ENCODE measurements around the gene SDHB.

DNA sequence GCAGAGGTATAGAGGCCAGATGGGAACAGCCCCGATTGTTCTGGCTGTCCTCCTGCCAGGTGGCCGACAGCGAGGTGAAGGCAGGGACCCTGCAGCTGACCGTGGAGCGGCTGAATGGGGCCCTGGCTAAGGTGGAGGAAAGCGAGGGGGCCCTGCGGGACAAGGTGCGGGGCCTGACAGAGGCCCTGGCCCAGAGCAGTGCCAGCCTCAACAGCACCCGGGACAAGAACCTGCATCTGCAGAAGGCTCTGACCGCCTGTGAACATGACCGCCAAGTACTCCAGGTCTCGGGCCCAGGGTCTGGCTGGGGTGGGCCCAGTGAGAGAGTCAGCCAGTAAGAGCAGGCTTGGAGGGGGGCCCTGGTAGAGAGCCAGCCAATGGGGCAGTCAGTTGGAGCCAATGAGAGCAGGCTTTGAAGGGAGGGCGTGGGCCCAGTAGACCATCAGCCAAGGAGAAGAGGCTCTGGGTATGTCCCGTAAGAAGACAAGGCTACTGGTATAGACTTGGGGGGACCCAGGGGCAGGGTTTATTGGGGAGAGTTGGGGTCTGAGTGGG is 84.7 kb downstream of the SDHB start:
- no peak for TF ChIP-seq CTCF (IDR thresholded peaks at IDR 0.05)
- no peak for TF ChIP-seq ZBTB33 (IDR thresholded peaks at IDR 0.05; ENCODE audit: borderline replicate concordance, low read depth)
- TF ChIP-seq, protein P1, sequence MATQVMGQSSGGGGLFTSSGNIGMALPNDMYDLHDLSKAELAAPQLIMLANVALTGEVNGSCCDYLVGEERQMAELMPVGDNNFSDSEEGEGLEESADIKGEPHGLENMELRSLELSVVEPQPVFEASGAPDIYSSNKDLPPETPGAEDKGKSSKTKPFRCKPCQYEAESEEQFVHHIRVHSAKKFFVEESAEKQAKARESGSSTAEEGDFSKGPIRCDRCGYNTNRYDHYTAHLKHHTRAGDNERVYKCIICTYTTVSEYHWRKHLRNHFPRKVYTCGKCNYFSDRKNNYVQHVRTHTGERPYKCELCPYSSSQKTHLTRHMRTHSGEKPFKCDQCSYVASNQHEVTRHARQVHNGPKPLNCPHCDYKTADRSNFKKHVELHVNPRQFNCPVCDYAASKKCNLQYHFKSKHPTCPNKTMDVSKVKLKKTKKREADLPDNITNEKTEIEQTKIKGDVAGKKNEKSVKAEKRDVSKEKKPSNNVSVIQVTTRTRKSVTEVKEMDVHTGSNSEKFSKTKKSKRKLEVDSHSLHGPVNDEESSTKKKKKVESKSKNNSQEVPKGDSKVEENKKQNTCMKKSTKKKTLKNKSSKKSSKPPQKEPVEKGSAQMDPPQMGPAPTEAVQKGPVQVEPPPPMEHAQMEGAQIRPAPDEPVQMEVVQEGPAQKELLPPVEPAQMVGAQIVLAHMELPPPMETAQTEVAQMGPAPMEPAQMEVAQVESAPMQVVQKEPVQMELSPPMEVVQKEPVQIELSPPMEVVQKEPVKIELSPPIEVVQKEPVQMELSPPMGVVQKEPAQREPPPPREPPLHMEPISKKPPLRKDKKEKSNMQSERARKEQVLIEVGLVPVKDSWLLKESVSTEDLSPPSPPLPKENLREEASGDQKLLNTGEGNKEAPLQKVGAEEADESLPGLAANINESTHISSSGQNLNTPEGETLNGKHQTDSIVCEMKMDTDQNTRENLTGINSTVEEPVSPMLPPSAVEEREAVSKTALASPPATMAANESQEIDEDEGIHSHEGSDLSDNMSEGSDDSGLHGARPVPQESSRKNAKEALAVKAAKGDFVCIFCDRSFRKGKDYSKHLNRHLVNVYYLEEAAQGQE (IDR thresholded peaks at IDR 0.05; ENCODE audit: low read depth, low read length): no peak
- TF ChIP-seq FOXJ3 (CRISPR knock-in tag; IDR thresholded peaks at IDR 0.05): no peak
- no peak for TF ChIP-seq MAX (IDR thresholded peaks at IDR 0.05; ENCODE audit: low read depth)
- no peak for TF ChIP-seq SMC3 (IDR thresholded peaks at IDR 0.05; ENCODE audit: low read depth, low read length)
- no peak for TF ChIP-seq EP300 (IDR thresholded peaks at IDR 0.05; ENCODE audit: borderline replicate concordance in 1 of 2, low read depth in 1 of 2, low read length in 1 of 2)
- no peak for TF ChIP-seq NFIC (IDR thresholded peaks at IDR 0.05; ENCODE audit: borderline replicate concordance)
- TF ChIP-seq, protein P2, sequence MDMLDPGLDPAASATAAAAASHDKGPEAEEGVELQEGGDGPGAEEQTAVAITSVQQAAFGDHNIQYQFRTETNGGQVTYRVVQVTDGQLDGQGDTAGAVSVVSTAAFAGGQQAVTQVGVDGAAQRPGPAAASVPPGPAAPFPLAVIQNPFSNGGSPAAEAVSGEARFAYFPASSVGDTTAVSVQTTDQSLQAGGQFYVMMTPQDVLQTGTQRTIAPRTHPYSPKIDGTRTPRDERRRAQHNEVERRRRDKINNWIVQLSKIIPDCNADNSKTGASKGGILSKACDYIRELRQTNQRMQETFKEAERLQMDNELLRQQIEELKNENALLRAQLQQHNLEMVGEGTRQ (IDR thresholded peaks at IDR 0.05; ENCODE audit: borderline replicate concordance, low read depth, low read length): no peak
- TF ChIP-seq JUND (IDR thresholded peaks at IDR 0.05): no peak
- no peak for TF ChIP-seq RAD21 (IDR thresholded peaks at IDR 0.05; ENCODE audit: low read length)
- TF ChIP-seq GABPA (IDR thresholded peaks at IDR 0.05; ENCODE audit: low read depth): no peak
- no peak for TF ChIP-seq MEF2A (IDR thresholded peaks at IDR 0.05; ENCODE audit: borderline replicate concordance, low read depth)
- no peak for TF ChIP-seq SIN3A (IDR thresholded peaks at IDR 0.05; ENCODE audit: borderline replicate concordance, low read depth, low read length)
